ENCODE measurements around the gene FAM83B.

Gene FAM83B

DNA sequence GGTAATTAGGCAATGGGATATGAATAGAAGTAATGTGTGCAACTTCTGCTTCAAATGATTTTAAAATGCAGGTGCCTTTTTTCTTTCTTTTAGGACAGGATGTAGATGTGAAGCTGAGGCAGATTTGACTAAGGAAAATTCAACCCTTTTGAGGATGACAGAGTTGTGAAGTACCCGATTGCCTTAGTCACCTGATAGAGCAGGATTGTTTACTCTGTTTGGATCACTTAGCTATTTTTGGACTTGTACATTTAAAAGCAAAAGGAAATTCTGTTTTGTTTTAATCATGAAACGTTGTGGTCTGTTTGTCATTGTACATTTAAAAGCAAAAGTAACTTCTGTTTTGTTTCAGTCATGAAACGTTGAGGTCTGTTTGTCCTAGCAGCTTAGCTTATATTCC is 143.4 kb downstream of the FAM83B start:
- Histone ChIP-seq H3K27me3 (replicated peaks; ENCODE audit: control insufficient read depth, insufficient read depth, low read length, poor library complexity, severe bottlenecking) (no peaks in the 10 kb centered on the region), H3K9me3 (ENCODE audit: control insufficient read depth, low read length) (no peaks in the 10 kb centered on the region), H3K4me1 (ENCODE audit: control insufficient read depth, insufficient read depth, low read length, poor library complexity, severe bottlenecking) (no peaks in the 10 kb centered on the region), H3K36me3 (ENCODE audit: control insufficient read depth, insufficient read depth, low read length) (no peaks in the 10 kb centered on the region), H3K27ac (ENCODE audit: insufficient read depth, low read length, poor library complexity, severe bottlenecking) (no peak overlapping the region), H3K4me3 (ENCODE audit: insufficient read depth, low read depth, low read length, poor library complexity, severe bottlenecking) (no peak overlapping the region)
- DNase-seq = no peak
